Activated naive CD8-positive, alpha-beta T cell treated with anti-CD3 and anti-CD28 coated beads, Interleukin-2, amount 10 ng/mL, durations not matched to agents 7 days and 5 days (primary cell): ENCODE measurements around the gene AMBRA1. TPM values are rescaled to one million over a fixed set of nuclear protein-coding genes. Genes with fewer than 3 reads are reported as not detected.

Experiments used
- ATAC-seq: fragments of 150-1000 bp; cut with Tn5 transposase; one replicate; pipeline ENCODE4 v1.10.0; 2021; ENCODE audit warnings: low read depth, moderate library complexity
- POLR2A ChIA-PET: fragments of 350-600 bp; sonication (Branson Sonifier 250); formaldehyde crosslinking; loops from one replicate; lab custom pipeline; 2021; ENCODE audit warnings: antibody characterized with exemption; lab: Charles Lee
- DNase-seq: peaks from one replicate; pipeline ENCODE4 v3.0.0; 2021
- H3K27ac Mint-ChIP-seq: one replicate; pipeline ENCODE4 v1.8.0; 2022; ENCODE audit warnings: mild to moderate bottlenecking, mixed read lengths
- H3K27me3 Mint-ChIP-seq: one replicate; pipeline ENCODE4 v1.8.0; 2022; ENCODE audit warnings: mild to moderate bottlenecking, moderate library complexity, mixed read lengths
- H3K36me3 Mint-ChIP-seq: one replicate; pipeline ENCODE4 v1.8.0; 2021; ENCODE audit warnings: mild to moderate bottlenecking, mixed read lengths
- H3K4me1 Mint-ChIP-seq: one replicate; pipeline ENCODE4 v1.8.0; 2021; ENCODE audit warnings: mixed read lengths
- H3K4me3 Mint-ChIP-seq: one replicate; pipeline ENCODE4 v1.8.0; 2022; ENCODE audit warnings: mild to moderate bottlenecking, moderate library complexity, mixed read lengths
- H3K9me3 Mint-ChIP-seq: one replicate; pipeline ENCODE4 v1.8.0; 2021; ENCODE audit warnings: mixed read lengths
- total RNA-seq, 2 experiments: library from RNA; stranded (reverse); gene quantifications; one replicate each; pipeline ENCODE4 v1.2.3, GENCODE V29; 2021

AMBRA1 gene
- total RNA-seq, 2 experiments from 2014 or later: 39.1 to 40.5 TPM

- H3K36me3 Mint-ChIP-seq: peaks cover 12% of the 10 kb centered on the region
- no peak overlapping the region for H3K4me3 Mint-ChIP-seq
- H3K27ac Mint-ChIP-seq: no peak overlapping the region
- no peaks in the 10 kb centered on the region for H3K9me3 Mint-ChIP-seq
- H3K27me3 Mint-ChIP-seq: no peaks in the 10 kb centered on the region
- ATAC-seq: no peak
- peaks cover 16% of the 10 kb centered on the region for H3K4me1 Mint-ChIP-seq
- no peak for DNase-seq
- POLR2A ChIA-PET: no interaction called here
Observed at GRCh38 chr11:46410021-46410420, 183.8 kb downstream of the AMBRA1 start.

- POLR2A ChIA-PET: no interaction called here
- no peaks in the 10 kb centered on the region for H3K9me3 Mint-ChIP-seq
- peaks cover 4% of the 10 kb centered on the region for H3K36me3 Mint-ChIP-seq
- H3K4me1 Mint-ChIP-seq: peaks cover 4% of the 10 kb centered on the region
- no peak for DNase-seq
- ATAC-seq: no peak
- H3K27me3 Mint-ChIP-seq: no peaks in the 10 kb centered on the region
- no peak overlapping the region for H3K4me3 Mint-ChIP-seq
- no peak overlapping the region for H3K27ac Mint-ChIP-seq
Observed at GRCh38 chr11:46408407-46408986, 185.3 kb downstream of the AMBRA1 start.

GRCh38 chr11:46407635-46408034, 186.2 kb downstream of the AMBRA1 start:
- POLR2A ChIA-PET: no interaction called here
- no peak overlapping the region for H3K27ac Mint-ChIP-seq
- H3K4me3 Mint-ChIP-seq: no peak overlapping the region
- H3K9me3 Mint-ChIP-seq: no peaks in the 10 kb centered on the region
- H3K27me3 Mint-ChIP-seq: no peaks in the 10 kb centered on the region
- no peak for DNase-seq
- no peak for ATAC-seq
- no peaks in the 10 kb centered on the region for H3K4me1 Mint-ChIP-seq
- H3K36me3 Mint-ChIP-seq: peaks cover 6% of the 10 kb centered on the region

- no peaks in the 10 kb centered on the region for H3K4me1 Mint-ChIP-seq
- ATAC-seq (no peak), DNase-seq (no peak)
- H3K4me3 Mint-ChIP-seq: no peak overlapping the region
- no peaks in the 10 kb centered on the region for H3K27me3 Mint-ChIP-seq
- H3K27ac Mint-ChIP-seq: no peak overlapping the region
- no peaks in the 10 kb centered on the region for H3K9me3 Mint-ChIP-seq
- POLR2A ChIA-PET: no interaction called here
- H3K36me3 Mint-ChIP-seq: peaks cover 6% of the 10 kb centered on the region
Observed at GRCh38 chr11:46404476-46405017, 189.3 kb downstream of the AMBRA1 start.

- Mint-ChIP-seq H3K36me3 (peaks cover 6% of the 10 kb centered on the region), H3K9me3 (no peaks in the 10 kb centered on the region), H3K4me3 (no peak overlapping the region), H3K27me3 (no peaks in the 10 kb centered on the region), H3K27ac (no peak overlapping the region), H3K4me1 (no peaks in the 10 kb centered on the region)
- DNase-seq: no peak
- POLR2A ChIA-PET: no interaction called here
- no peak for ATAC-seq
Observed at GRCh38 chr11:46402957-46403902, 190.6 kb downstream of the AMBRA1 start.

GRCh38 chr11:46397526-46397925, 196.3 kb downstream of the AMBRA1 start:
- Mint-ChIP-seq H3K36me3 (peaks cover 2% of the 10 kb centered on the region), H3K4me3 (no peak overlapping the region), H3K4me1 (peaks cover 6% of the 10 kb centered on the region), H3K27me3 (peaks cover 13% of the 10 kb centered on the region), H3K27ac (no peak overlapping the region), H3K9me3 (no peaks in the 10 kb centered on the region)
- DNase-seq: no peak
- POLR2A ChIA-PET: interaction anchor here (1.1 kb wide), 1 partner anchor 16 kb away, joined by 3 read pairs; no protein-coding TSS in a partner anchor
- no peak for ATAC-seq

GRCh38 chr11:46393759-46394158, 200.1 kb downstream of the AMBRA1 start:
- Mint-ChIP-seq H3K4me3 (no peak overlapping the region), H3K36me3 (peaks cover 2% of the 10 kb centered on the region), H3K9me3 (no peaks in the 10 kb centered on the region), H3K27me3 (peaks cover 36% of the 10 kb centered on the region), H3K4me1 (peaks cover 12% of the 10 kb centered on the region), H3K27ac (no peak overlapping the region)
- ATAC-seq: no peak
- POLR2A ChIA-PET: no interaction called here
- DNase-seq: no peak

GRCh38 chr11:46393231-46393616, 200.6 kb downstream of the AMBRA1 start:
- H3K27ac Mint-ChIP-seq: no peak overlapping the region
- H3K4me3 Mint-ChIP-seq: peak overlapping the region; percentile 77
- ATAC-seq: no peak
- H3K27me3 Mint-ChIP-seq: peaks cover 41% of the 10 kb centered on the region
- POLR2A ChIA-PET: interaction anchor here (1.0 kb wide), 1 partner anchor 30 kb away, joined by 3 read pairs; no protein-coding TSS in a partner anchor
- no peaks in the 10 kb centered on the region for H3K9me3 Mint-ChIP-seq
- peaks cover 14% of the 10 kb centered on the region for H3K4me1 Mint-ChIP-seq
- DNase-seq: no peak
- H3K36me3 Mint-ChIP-seq: peaks cover 2% of the 10 kb centered on the region

GRCh38 chr11:46392421-46393230, 201.2 kb downstream of the AMBRA1 start:
- Mint-ChIP-seq H3K27ac (peak overlapping the region; percentile 51), H3K9me3 (no peaks in the 10 kb centered on the region), H3K4me1 (peaks cover 18% of the 10 kb centered on the region), H3K36me3 (peaks cover 2% of the 10 kb centered on the region), H3K4me3 (peak overlapping the region; percentile 77), H3K27me3 (peaks cover 45% of the 10 kb centered on the region)
- ATAC-seq (peak; percentile 87), DNase-seq (peak; percentile 92)
- POLR2A ChIA-PET: interaction anchor here (1.0 kb wide), 1 partner anchor 31 kb away, joined by 3 read pairs; no protein-coding TSS in a partner anchor

- H3K36me3 Mint-ChIP-seq: peaks cover 2% of the 10 kb centered on the region
- POLR2A ChIA-PET: interaction anchor here (1.0 kb wide), 1 partner anchor 32 kb away, joined by 3 read pairs; no protein-coding TSS in a partner anchor
- ATAC-seq (no peak), DNase-seq (no peak)
- peaks cover 51% of the 10 kb centered on the region for H3K27me3 Mint-ChIP-seq
- peaks cover 21% of the 10 kb centered on the region for H3K4me1 Mint-ChIP-seq
- peak within 1 kb of the TSS; percentile 51 for H3K27ac Mint-ChIP-seq
- H3K9me3 Mint-ChIP-seq: no peaks in the 10 kb centered on the region
- H3K4me3 Mint-ChIP-seq: peak within 1 kb of the TSS; percentile 77
Observed at GRCh38 chr11:46391578-46392420, 202.0 kb downstream of the AMBRA1 start, which contains the start of gene CHRM4. TSS of gene CHRM4 (minus strand) at chr11:46391776. CDS start at chr11:46386557, 5,219 bp downstream.

GRCh38 chr11:46391186-46391577, 202.6 kb downstream of the AMBRA1 start:
- H3K27ac Mint-ChIP-seq: no peak overlapping the region
- peaks cover 57% of the 10 kb centered on the region for H3K27me3 Mint-ChIP-seq
- no peak for DNase-seq
- no peaks in the 10 kb centered on the region for H3K9me3 Mint-ChIP-seq
- H3K36me3 Mint-ChIP-seq: peaks cover 2% of the 10 kb centered on the region
- no peak for ATAC-seq
- peaks cover 21% of the 10 kb centered on the region for H3K4me1 Mint-ChIP-seq
- H3K4me3 Mint-ChIP-seq: no peak overlapping the region
- POLR2A ChIA-PET: no interaction called here
